ENCODE data around the gene SYT17.
A peak's percentile ranks its signal among the peaks of the same experiment; 100 is the strongest.

Gene SYT17

GRCh38 chr16:19130852-19131824, 36.9 kb upstream of the SYT17 start:
- no peaks in the 10 kb centered on the region for H3K9me3 ChIP-seq (ENCODE audit: control insufficient read depth, insufficient read depth, low read length)
- peaks cover 35% of the 10 kb centered on the region for H3K4me1 ChIP-seq (ENCODE audit: control insufficient read depth, low read length)
- no peaks in the 10 kb centered on the region for H3K36me3 ChIP-seq (ENCODE audit: control insufficient read depth, low read length)
- H3K4me2 ChIP-seq (ENCODE audit: low read length): peak overlapping the region; percentile 51
- H3K9me2 ChIP-seq (replicated peaks; ENCODE audit: control insufficient read depth, low read length): no peaks in the 10 kb centered on the region
- H3K27ac ChIP-seq (ENCODE audit: low read depth, low read length): no peak overlapping the region
- no peaks in the 10 kb centered on the region for H4K20me1 ChIP-seq (ENCODE audit: control insufficient read depth, insufficient read depth, low read depth, low read length)
- H3K4me3 ChIP-seq (ENCODE audit: low read length): 0 out of 2 replicates have a peak overlapping the region, but pooled peaks have one; percentile 22
- TF ChIP-seq CTCF (IDR thresholded peaks at IDR 0.05; ENCODE audit: low read depth, low read length, poor library complexity, severe bottlenecking): no peak
- no peak for TF ChIP-seq EZH2phosphoT487 (IDR thresholded peaks at IDR 0.05; ENCODE audit: borderline replicate concordance, low read length)
- no peaks in the 10 kb centered on the region for H3F3A ChIP-seq (ENCODE audit: control insufficient read depth, insufficient read depth)
- H3K79me2 ChIP-seq (ENCODE audit: control insufficient read depth, low read length): no peaks in the 10 kb centered on the region
- H3K27me3 ChIP-seq (ENCODE audit: control insufficient read depth, low read length): no peaks in the 10 kb centered on the region

DNA sequence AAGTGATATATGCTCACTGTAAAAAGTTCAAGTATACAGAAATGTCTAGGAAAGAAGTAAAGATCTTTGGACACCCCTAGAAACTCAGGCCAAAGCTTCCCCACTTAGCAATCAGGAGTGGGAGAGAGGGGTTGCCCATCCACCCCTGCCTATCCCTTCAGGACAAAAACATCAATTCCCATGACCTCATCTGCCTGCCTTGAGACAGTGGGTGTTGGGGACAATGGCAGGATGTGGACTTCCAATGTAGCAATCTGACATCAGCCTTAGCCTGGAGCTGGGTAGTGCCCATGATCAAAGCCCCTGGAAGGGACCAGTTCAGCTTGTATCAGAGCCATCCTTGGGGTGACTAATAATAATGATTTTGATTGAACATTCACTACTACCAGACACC, 36.2 kb upstream of the SYT17 start:
- Histone ChIP-seq H3K79me2 (ENCODE audit: control insufficient read depth, low read length) (no peaks in the 10 kb centered on the region), H3K36me3 (ENCODE audit: control insufficient read depth, low read length) (no peaks in the 10 kb centered on the region), H3F3A (ENCODE audit: control insufficient read depth, insufficient read depth) (no peaks in the 10 kb centered on the region), H4K20me1 (ENCODE audit: control insufficient read depth, insufficient read depth, low read depth, low read length) (no peaks in the 10 kb centered on the region), H3K4me2 (ENCODE audit: low read length) (no peak overlapping the region), H3K9me2 (replicated peaks; ENCODE audit: control insufficient read depth, low read length) (no peaks in the 10 kb centered on the region), H3K4me1 (ENCODE audit: control insufficient read depth, low read length) (peaks cover 35% of the 10 kb centered on the region), H3K4me3 (ENCODE audit: low read length) (no peak overlapping the region), H3K9me3 (ENCODE audit: control insufficient read depth, insufficient read depth, low read length) (no peaks in the 10 kb centered on the region), H3K27me3 (ENCODE audit: control insufficient read depth, low read length) (no peaks in the 10 kb centered on the region), H3K27ac (ENCODE audit: low read depth, low read length) (no peak overlapping the region)
- TF ChIP-seq CTCF (IDR thresholded peaks at IDR 0.05; ENCODE audit: low read depth, low read length, poor library complexity, severe bottlenecking) (no peak), EZH2phosphoT487 (IDR thresholded peaks at IDR 0.05; ENCODE audit: borderline replicate concordance, low read length) (no peak)

DNA sequence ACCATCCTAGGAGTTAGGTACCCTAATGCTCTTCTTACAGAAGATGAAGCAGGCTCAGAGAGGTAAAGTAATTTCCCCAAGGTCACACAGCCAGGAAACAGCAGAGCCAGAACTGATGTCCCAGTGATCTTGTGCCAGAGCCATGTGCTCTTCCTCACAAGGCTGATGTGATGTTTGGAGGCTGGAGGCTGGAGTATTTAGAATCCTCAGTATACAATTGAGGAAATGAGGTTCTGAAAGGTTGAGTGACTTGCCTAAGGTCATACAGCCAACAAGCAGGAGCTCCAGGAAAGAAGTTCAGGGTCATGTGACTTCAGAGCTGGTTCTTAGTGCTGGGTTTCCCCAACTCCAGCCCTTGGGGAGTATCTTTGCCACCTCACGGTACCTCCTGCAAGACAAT, 35.8 kb upstream of the SYT17 start:
- H3K79me2 ChIP-seq (ENCODE audit: control insufficient read depth, low read length): no peaks in the 10 kb centered on the region
- H4K20me1 ChIP-seq (ENCODE audit: control insufficient read depth, insufficient read depth, low read depth, low read length): no peaks in the 10 kb centered on the region
- no peaks in the 10 kb centered on the region for H3K27me3 ChIP-seq (ENCODE audit: control insufficient read depth, low read length)
- H3K4me1 ChIP-seq (ENCODE audit: control insufficient read depth, low read length): peaks cover 35% of the 10 kb centered on the region
- no peaks in the 10 kb centered on the region for H3K9me2 ChIP-seq (replicated peaks; ENCODE audit: control insufficient read depth, low read length)
- H3F3A ChIP-seq (ENCODE audit: control insufficient read depth, insufficient read depth): no peaks in the 10 kb centered on the region
- no peaks in the 10 kb centered on the region for H3K9me3 ChIP-seq (ENCODE audit: control insufficient read depth, insufficient read depth, low read length)
- H3K4me3 ChIP-seq (ENCODE audit: low read length): no peak overlapping the region
- TF ChIP-seq EZH2phosphoT487 (IDR thresholded peaks at IDR 0.05; ENCODE audit: borderline replicate concordance, low read length) (no peak), CTCF (IDR thresholded peaks at IDR 0.05; ENCODE audit: low read depth, low read length, poor library complexity, severe bottlenecking) (no peak)
- H3K27ac ChIP-seq (ENCODE audit: low read depth, low read length): no peak overlapping the region
- no peaks in the 10 kb centered on the region for H3K36me3 ChIP-seq (ENCODE audit: control insufficient read depth, low read length)
- no peak overlapping the region for H3K4me2 ChIP-seq (ENCODE audit: low read length)

Measured in DOHH2 (cell line).